Dermis lymphatic vessel endothelial cell (primary cell): ENCODE results near the gene RBL1. TPM values are rescaled to one million over a fixed set of nuclear protein-coding genes. Genes with fewer than 3 reads are reported as not detected.

Experiments used
- total RNA-seq: library from RNA; depleted of rRNA; stranded (reverse); fragments of >200 nt; gene quantifications from 2 replicates; pipeline ENCODE4 v1.2.1, GENCODE V29; 2014

The RBL1 gene
- 3.1 and 4.4 TPM in 2 replicates for total RNA-seq

GRCh38 chr20:37095599-37096414, at the start of gene RBL1:
RBL1 (minus strand) TSS chr20:37095997; CDS start chr20:37095928, 69 bp downstream.

GRCh38 chr20:36951198-36951978, 144.4 kb downstream of the RBL1 start, which contains the start of gene SAMHD1:
SAMHD1 (minus strand) TSS chr20:36951708; CDS start chr20:36951643, 65 bp downstream.

Other genes with a start within 250 kb of the RBL1 start
- gene TLDC2, start 219.9 kb downstream of the RBL1 start, total RNA-seq = 0.09 and 0.11 TPM in 2 replicates
- gene SAMHD1, start 144.3 kb downstream of the RBL1 start, total RNA-seq = 12.5 and 16.3 TPM in 2 replicates
- 207 and 238 TPM in 2 replicates for gene RPN2, start 83.3 kb upstream of the RBL1 start, total RNA-seq
- gene MROH8, start 83.6 kb upstream of the RBL1 start, total RNA-seq = 0.98 and 1.4 TPM in 2 replicates
- gene GHRH, start 165.8 kb upstream of the RBL1 start, total RNA-seq = not detected in 2 replicates
- 13.0 and 16.8 TPM in 2 replicates for gene MANBAL, start 193.7 kb upstream of the RBL1 start, total RNA-seq